ENCODE measurements around the gene TRIP11. TPM values are rescaled to one million over a fixed set of nuclear protein-coding genes. Genes with fewer than 3 reads are reported as not detected.

The TRIP11 gene
- polyA plus RNA-seq, 1 experiment: 35.5 TPM

- DNase-seq (ENCODE audit: low read depth, low spot score): no peak
- Histone ChIP-seq H3K4me3 (ENCODE audit: low read depth, low read length) (no peak overlapping the region), H3K9me3 (ENCODE audit: control insufficient read depth, insufficient read depth, low read length) (no peaks in the 10 kb centered on the region), H3K27ac (ENCODE audit: low read depth, low read length) (no peak overlapping the region), H3K27me3 (ENCODE audit: control insufficient read depth, insufficient read depth, low read length) (no peaks in the 10 kb centered on the region)
- CTCF ChIA-PET: no interaction called here
- no peak for TF ChIP-seq CTCF (IDR thresholded peaks at IDR 0.05; ENCODE audit: low read depth, low read length)
- POLR2A ChIA-PET: no interaction called here
These were observed 13.2 kb downstream of the TRIP11 start for GRCh38 chr14:92026548-92027190.

GRCh38 chr14:92022036-92022435, 17.8 kb downstream of the TRIP11 start:
- Histone ChIP-seq H3K9me3 (ENCODE audit: control insufficient read depth, insufficient read depth, low read length) (no peaks in the 10 kb centered on the region), H3K27me3 (ENCODE audit: control insufficient read depth, insufficient read depth, low read length) (no peaks in the 10 kb centered on the region), H3K27ac (ENCODE audit: low read depth, low read length) (no peak overlapping the region), H3K4me3 (ENCODE audit: low read depth, low read length) (no peak overlapping the region)
- DNase-seq (ENCODE audit: low read depth, low spot score): no peak
- POLR2A ChIA-PET: no interaction called here
- TF ChIP-seq CTCF (IDR thresholded peaks at IDR 0.05; ENCODE audit: low read depth, low read length): no peak
- CTCF ChIA-PET: interaction anchor here (1.5 kb wide), 1 partner anchor 25 kb away, joined by 11 read pairs; no protein-coding TSS in a partner anchor

GRCh38 chr14:92021523-92021922, 18.3 kb downstream of the TRIP11 start:
- CTCF ChIA-PET: interaction anchor here (1.5 kb wide), 1 partner anchor 25 kb away, joined by 11 read pairs; no protein-coding TSS in a partner anchor
- POLR2A ChIA-PET: no interaction called here

GRCh38 chr14:92014040-92014439, 25.8 kb downstream of the TRIP11 start:
- H3K4me3 ChIP-seq (ENCODE audit: low read depth, low read length): no peak overlapping the region
- H3K27ac ChIP-seq (ENCODE audit: low read depth, low read length): no peak overlapping the region
- CTCF ChIA-PET: no interaction called here
- DNase-seq (ENCODE audit: low read depth, low spot score): no peak
- POLR2A ChIA-PET: no interaction called here
- no peaks in the 10 kb centered on the region for H3K27me3 ChIP-seq (ENCODE audit: control insufficient read depth, insufficient read depth, low read length)
- no peaks in the 10 kb centered on the region for H3K9me3 ChIP-seq (ENCODE audit: control insufficient read depth, insufficient read depth, low read length)
- no peak for TF ChIP-seq CTCF (IDR thresholded peaks at IDR 0.05; ENCODE audit: low read depth, low read length)

More at GRCh38 chr14:92021523-92021922, 18.3 kb downstream of the TRIP11 start:
- TF ChIP-seq CTCF (IDR thresholded peaks at IDR 0.05; ENCODE audit: low read depth, low read length): no peak
- Histone ChIP-seq H3K27me3 (ENCODE audit: control insufficient read depth, insufficient read depth, low read length) (no peaks in the 10 kb centered on the region), H3K9me3 (ENCODE audit: control insufficient read depth, insufficient read depth, low read length) (no peaks in the 10 kb centered on the region), H3K4me3 (ENCODE audit: low read depth, low read length) (no peak overlapping the region), H3K27ac (ENCODE audit: low read depth, low read length) (no peak overlapping the region)
- no peak for DNase-seq (ENCODE audit: low read depth, low spot score)

DNA sequence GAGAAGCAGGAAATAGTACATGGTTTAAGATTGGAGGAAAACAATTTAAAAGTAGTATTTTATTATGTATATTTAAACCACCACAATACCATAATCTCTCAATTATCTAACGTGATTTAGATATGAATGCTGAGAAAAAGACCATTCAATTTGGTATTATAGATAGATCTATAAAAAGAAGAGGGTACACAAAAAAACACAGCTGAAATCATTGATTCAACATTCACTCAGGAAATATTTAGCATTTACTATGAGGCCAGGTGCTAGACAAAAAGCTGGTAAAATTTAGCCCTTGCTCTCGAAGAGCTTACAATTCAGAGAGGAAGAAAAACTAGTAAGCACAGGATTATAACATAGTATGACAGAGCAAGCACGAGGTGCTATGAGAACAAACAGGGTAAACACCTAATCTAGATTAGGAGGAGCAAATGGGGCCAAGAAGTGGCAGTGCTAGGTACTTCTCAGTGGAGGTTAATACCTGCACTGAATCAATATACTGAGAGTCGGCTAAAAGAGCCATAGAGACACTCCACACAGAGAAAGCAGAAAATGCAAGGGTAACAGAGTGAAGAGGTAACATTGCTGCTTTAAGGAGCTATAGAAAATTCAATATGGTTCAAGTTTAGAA, 27.6 kb downstream of the TRIP11 start:
- Histone ChIP-seq H3K9me3 (ENCODE audit: control insufficient read depth, insufficient read depth, low read length) (no peaks in the 10 kb centered on the region), H3K27me3 (ENCODE audit: control insufficient read depth, insufficient read depth, low read length) (no peaks in the 10 kb centered on the region), H3K27ac (ENCODE audit: low read depth, low read length) (no peak overlapping the region), H3K4me3 (ENCODE audit: low read depth, low read length) (no peak overlapping the region)
- no peak for DNase-seq (ENCODE audit: low read depth, low spot score)
- TF ChIP-seq CTCF (IDR thresholded peaks at IDR 0.05; ENCODE audit: low read depth, low read length): no peak
- POLR2A ChIA-PET: no interaction called here
- CTCF ChIA-PET: interaction anchor here (0.8 to 2.0 kb wide), 2 partner anchors 15 to 124 kb away, joined by 3 to 15 read pairs; no protein-coding TSS in a partner anchor
